Endodermal cell (in vitro differentiated cells): ENCODE data around the gene LMCD1. TPM values are rescaled to one million over a fixed set of nuclear protein-coding genes. Genes with fewer than 3 reads are reported as not detected.

Source experiments
- DNase-seq: peaks from one replicate; pipeline ENCODE4 v3.0.0-alpha.2; 2017
- H3K27ac ChIP-seq: 2 replicates; pipeline ENCODE4 v1.5.1; 2013; ENCODE audit warnings: mild to moderate bottlenecking, low read depth, low read length, moderate library complexity
- H3K27me3 ChIP-seq: 2 replicates; pipeline ENCODE4 v1.6.1; 2013; ENCODE audit warnings: mild to moderate bottlenecking, low read length, moderate library complexity; ENCODE audit not compliant: insufficient read depth, control insufficient read depth, poor library complexity, severe bottlenecking
- H3K36me3 ChIP-seq: 2 replicates; pipeline ENCODE4 v1.7.0; 2013; ENCODE audit warnings: mild to moderate bottlenecking, low read length, moderate library complexity; ENCODE audit not compliant: control insufficient read depth, insufficient read depth
- H3K4me1 ChIP-seq: one replicate; pipeline ENCODE4 v1.7.0; 2013; ENCODE audit warnings: low read length; ENCODE audit not compliant: control insufficient read depth, insufficient read depth
- H3K4me3 ChIP-seq: 2 replicates; pipeline ENCODE4 v1.5.1; 2013; ENCODE audit warnings: mild to moderate bottlenecking, low read length, moderate library complexity
- H3K9ac ChIP-seq: 2 replicates; pipeline ENCODE4 v1.6.1; 2013; ENCODE audit warnings: mild to moderate bottlenecking, low read length, moderate library complexity; ENCODE audit not compliant: poor library complexity, severe bottlenecking; ENCODE audit errors: extremely low read depth
- H3K9me3 ChIP-seq: 2 replicates; pipeline ENCODE4 v1.6.1; 2013; ENCODE audit warnings: mild to moderate bottlenecking, low read length, moderate library complexity; ENCODE audit not compliant: control insufficient read depth
- H3K27ac Mint-ChIP-seq: 2 replicates; pipeline ENCODE4 v1.8.0; 2020; ENCODE audit warnings: mixed read lengths
- H3K27me3 Mint-ChIP-seq: 2 replicates; pipeline ENCODE4 v1.8.0; 2021; ENCODE audit warnings: mild to moderate bottlenecking, mixed read lengths; ENCODE audit not compliant: insufficient read depth
- H3K36me3 Mint-ChIP-seq: 2 replicates; pipeline ENCODE4 v1.8.0; 2020; ENCODE audit warnings: low read depth, mixed read lengths
- H3K4me1 Mint-ChIP-seq: 2 replicates; pipeline ENCODE4 v1.8.0; 2020; ENCODE audit warnings: mixed read lengths
- H3K4me3 Mint-ChIP-seq: 2 replicates; pipeline ENCODE4 v1.8.0; 2020; ENCODE audit warnings: mild to moderate bottlenecking, moderate library complexity, mixed read lengths
- H3K9me3 Mint-ChIP-seq: 2 replicates; pipeline ENCODE4 v1.8.0; 2020; ENCODE audit warnings: mild to moderate bottlenecking, mixed read lengths
- WGBS, 2 experiments: methylation state at CpG; one replicate each; pipeline versions ENCODE4 v1.1.5 to v1.1.7; 2013; ENCODE audit warnings: missing lambda C conversion rate in 2 of 2, mixed read lengths in 1 of 2; ENCODE audit not compliant: insufficient coverage in 1 of 2, insufficient read length in 1 of 2; 5-methylcytosine and 5-hydroxymethylcytosine counted together
- total RNA-seq, 2 donors: library from RNA; stranded (reverse); fragmentation: NEBNext Ultra II Directional in 1 of 2; extraction: Animal tissue kit (Norgen Biotek cat#: 25700) in 1 of 2; gene quantifications; 2 replicates in 1 of 2; 3 replicates in 1 of 2; pipeline ENCODE4 v1.2.1, GENCODE V29; 2021
- TF ChIP-seq, protein P1 (sequence below): fragments of 200-600 bp; sonication (generic); conservative IDR thresholded peaks from 2 replicates; pipeline ENCODE4 v1.5.0; 2021; ENCODE audit warnings: antibody characterized with exemption, mild to moderate bottlenecking

The LMCD1 gene
- total RNA-seq, 2 donors from 2014 or later: 20.7 to 35.7 TPM

GRCh38 chr3:8512234-8512633 is 10.6 kb downstream of the LMCD1 start:
- Histone ChIP-seq H3K27ac (no peak overlapping the region), H3K36me3 (peaks cover 100% of the 10 kb centered on the region), H3K9me3 (no peaks in the 10 kb centered on the region), H3K4me3 (no peak overlapping the region), H3K27me3 (no peaks in the 10 kb centered on the region), H3K9ac (no peak overlapping the region), H3K4me1 (peaks cover 15% of the 10 kb centered on the region)
- peaks cover 4% of the 10 kb centered on the region for H3K4me1 Mint-ChIP-seq
- WGBS, 2 experiments: 94 to 100% methylated on average over 1 of the region's 1 CpG
- peaks cover 43% of the 10 kb centered on the region for H3K36me3 Mint-ChIP-seq
- TF ChIP-seq, protein P1, sequence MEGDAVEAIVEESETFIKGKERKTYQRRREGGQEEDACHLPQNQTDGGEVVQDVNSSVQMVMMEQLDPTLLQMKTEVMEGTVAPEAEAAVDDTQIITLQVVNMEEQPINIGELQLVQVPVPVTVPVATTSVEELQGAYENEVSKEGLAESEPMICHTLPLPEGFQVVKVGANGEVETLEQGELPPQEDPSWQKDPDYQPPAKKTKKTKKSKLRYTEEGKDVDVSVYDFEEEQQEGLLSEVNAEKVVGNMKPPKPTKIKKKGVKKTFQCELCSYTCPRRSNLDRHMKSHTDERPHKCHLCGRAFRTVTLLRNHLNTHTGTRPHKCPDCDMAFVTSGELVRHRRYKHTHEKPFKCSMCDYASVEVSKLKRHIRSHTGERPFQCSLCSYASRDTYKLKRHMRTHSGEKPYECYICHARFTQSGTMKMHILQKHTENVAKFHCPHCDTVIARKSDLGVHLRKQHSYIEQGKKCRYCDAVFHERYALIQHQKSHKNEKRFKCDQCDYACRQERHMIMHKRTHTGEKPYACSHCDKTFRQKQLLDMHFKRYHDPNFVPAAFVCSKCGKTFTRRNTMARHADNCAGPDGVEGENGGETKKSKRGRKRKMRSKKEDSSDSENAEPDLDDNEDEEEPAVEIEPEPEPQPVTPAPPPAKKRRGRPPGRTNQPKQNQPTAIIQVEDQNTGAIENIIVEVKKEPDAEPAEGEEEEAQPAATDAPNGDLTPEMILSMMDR: no peak
- H3K27ac Mint-ChIP-seq: no peak overlapping the region
- no peaks in the 10 kb centered on the region for H3K27me3 Mint-ChIP-seq
- no peak overlapping the region for H3K4me3 Mint-ChIP-seq
- H3K9me3 Mint-ChIP-seq: no peaks in the 10 kb centered on the region
- DNase-seq: no peak

- Mint-ChIP-seq H3K27me3 (no peaks in the 10 kb centered on the region), H3K9me3 (no peaks in the 10 kb centered on the region), H3K4me1 (peaks cover 13% of the 10 kb centered on the region), H3K4me3 (no peak overlapping the region), H3K36me3 (peaks cover 47% of the 10 kb centered on the region), H3K27ac (no peak overlapping the region)
- TF ChIP-seq, protein P1: no peak
- Histone ChIP-seq H3K9me3 (peaks cover 5% of the 10 kb centered on the region), H3K27me3 (no peaks in the 10 kb centered on the region), H3K9ac (no peak overlapping the region), H3K27ac (no peak overlapping the region), H3K4me3 (no peak overlapping the region), H3K36me3 (peaks cover 100% of the 10 kb centered on the region), H3K4me1 (no peaks in the 10 kb centered on the region)
- no peak for DNase-seq
- 89 to 98% methylated on average over 7 to 9 of the region's 9 CpGs for WGBS, 2 experiments
These were observed 14.5 kb downstream of the LMCD1 start for GRCh38 chr3:8516047-8516661.

GRCh38 chr3:8516783-8517182 is 15.2 kb downstream of the LMCD1 start:
- Histone ChIP-seq H3K36me3 (peaks cover 100% of the 10 kb centered on the region), H3K9ac (no peak overlapping the region), H3K27ac (no peak overlapping the region), H3K27me3 (no peaks in the 10 kb centered on the region), H3K9me3 (peaks cover 5% of the 10 kb centered on the region), H3K4me1 (no peaks in the 10 kb centered on the region), H3K4me3 (no peak overlapping the region)
- H3K36me3 Mint-ChIP-seq: peaks cover 52% of the 10 kb centered on the region
- DNase-seq: no peak
- peaks cover 13% of the 10 kb centered on the region for H3K4me1 Mint-ChIP-seq
- no peaks in the 10 kb centered on the region for H3K9me3 Mint-ChIP-seq
- WGBS, 2 experiments: 98 to 100% methylated on average over 1 to 2 of the region's 2 CpGs
- TF ChIP-seq, protein P1: no peak
- H3K27ac Mint-ChIP-seq: no peak overlapping the region
- no peaks in the 10 kb centered on the region for H3K27me3 Mint-ChIP-seq
- H3K4me3 Mint-ChIP-seq: no peak overlapping the region
